A549 (cell line): ENCODE measurements around the gene PPP2R3A. TPM values are rescaled to one million over a fixed set of nuclear protein-coding genes. Genes with fewer than 3 reads are reported as not detected.

Source experiments
- ATAC-seq, 2 experiments: fragments of 200-7000 bp in 1 of 2; fragments of >200 bp in 1 of 2; cut with Nextera tagmentation in 1 of 2; cut with Tn5 transposase in 1 of 2; 3 replicates each; pipeline versions ENCODE4 v1.8.0 to v1.9.1; 2018 to 2020; ENCODE audit warnings: mild to moderate bottlenecking in 1 of 2, moderate library complexity in 1 of 2
- CTCF ChIA-PET: fragments of 300-600 bp; sonication (Branson Sonifier 250); formaldehyde crosslinking; extraction: SDS; loops from one replicate; lab custom pipeline; 2021; ENCODE audit warnings: antibody characterized with exemption, inconsistent platforms; lab: Yijun Ruan, JAX
- POLR2A ChIA-PET: fragments of 350-600 bp; formaldehyde crosslinking; extraction: SDS; loops from one replicate; lab custom pipeline; 2021; ENCODE audit warnings: antibody characterized with exemption, inconsistent platforms; lab: Yijun Ruan, JAX
- DNase-seq, 2 experiments: peaks; one replicate each; pipeline versions ENCODE4 v3.0.0 to v3.0.0-alpha.2; 2011 to 2016; ENCODE audit warnings: low read depth in 1 of 2, low spot score in 1 of 2
- FAIRE-seq: peaks from 2 replicates; lab custom pipeline; 2011; peaks lifted over from hg19 to GRCh38; lab: Jason Lieb, UNC
- H3K27ac ChIP-seq, 2 experiments: fragments of >200 bp; sonication (Bioruptor Twin); formaldehyde crosslinking; 3 replicates each; pipeline ENCODE4 v1.5.1; 2016 to 2017
- H3K4me1 ChIP-seq: fragments of >200 bp; sonication (Bioruptor Twin); formaldehyde crosslinking; 3 replicates; pipeline ENCODE4 v1.6.1; 2016
- H3K4me2 ChIP-seq: fragments of >200 bp; sonication (Bioruptor Twin); formaldehyde crosslinking; 3 replicates; pipeline ENCODE4 v1.6.1; 2016
- H3K4me3 ChIP-seq: fragments of >200 bp; sonication (Bioruptor Twin); formaldehyde crosslinking; 3 replicates; pipeline ENCODE4 v1.5.1; 2016
- H3K9me3 ChIP-seq: fragments of >200 bp; sonication (Bioruptor Twin); formaldehyde crosslinking; 3 replicates; pipeline ENCODE4 v1.6.1; 2016
- ATOH8 ChIP-seq: fragments of 250-450 bp; sonication (Bioruptor Pico); IDR thresholded peaks from 2 replicates; pipeline ENCODE4 v1.5.0; 2020; ENCODE audit warnings: low read depth, mild to moderate bottlenecking, moderate library complexity
- BHLHE40 ChIP-seq: IDR thresholded peaks from 2 replicates; pipeline ENCODE4 v1.6.1; 2012; ENCODE audit warnings: low read depth, low read length, inconsistent platforms
- CBX2 ChIP-seq: fragments of 200-600 bp; sonication (generic); IDR thresholded peaks from 2 replicates; pipeline ENCODE4 v1.6.1; 2016; ENCODE audit warnings: low read depth, mild to moderate bottlenecking, borderline replicate concordance
- CTCF ChIP-seq: fragments of >200 bp; sonication (Bioruptor Twin); formaldehyde crosslinking; IDR thresholded peaks from 3 replicates; pipeline ENCODE4 v1.5.1; 2016
- E2F6 ChIP-seq: IDR thresholded peaks from 2 replicates; pipeline ENCODE4 v1.6.1; 2012; ENCODE audit warnings: low read depth, borderline replicate concordance
- FOXS1 ChIP-seq: fragments of 250-450 bp; sonication (Bioruptor Pico); IDR thresholded peaks from 2 replicates; pipeline ENCODE4 v1.5.0; 2020; ENCODE audit warnings: mild to moderate bottlenecking, moderate library complexity
- HDAC2 ChIP-seq: fragments of 200-600 bp; sonication (generic); IDR thresholded peaks from 2 replicates; pipeline ENCODE4 v1.6.1; 2016
- HEYL ChIP-seq: fragments of 250-450 bp; sonication (Bioruptor Pico); IDR thresholded peaks from 2 replicates; pipeline ENCODE4 v1.8.0; 2021; ENCODE audit warnings: mild to moderate bottlenecking, moderate library complexity
- HMGXB4 ChIP-seq: fragments of 250-450 bp; sonication (Bioruptor Pico); IDR thresholded peaks from 2 replicates; pipeline ENCODE4 v1.5.0; 2021; ENCODE audit warnings: mild to moderate bottlenecking, moderate library complexity, borderline replicate concordance
- KDM5A ChIP-seq: fragments of 200-600 bp; sonication (generic); IDR thresholded peaks from 2 replicates; pipeline ENCODE4 v1.6.1; 2016; ENCODE audit warnings: antibody characterized with exemption, mild to moderate bottlenecking
- MAX ChIP-seq: IDR thresholded peaks from 2 replicates; pipeline ENCODE4 v1.6.1; 2012
- NPAS2 ChIP-seq: fragments of 250-450 bp; sonication (Bioruptor Pico); IDR thresholded peaks from 2 replicates; pipeline ENCODE4 v1.8.0; 2022; ENCODE audit warnings: mild to moderate bottlenecking, moderate library complexity, borderline replicate concordance
- NR3C1 ChIP-seq: fragments of >200 bp; sonication (Bioruptor Twin); formaldehyde crosslinking; IDR thresholded peaks from 3 replicates; pipeline ENCODE4 v1.6.1; 2017
- POLR2AphosphoS2 ChIP-seq: conservative IDR thresholded peaks from 2 replicates; pipeline ENCODE4 v1.6.1; 2012; ENCODE audit warnings: low read length, improper control_type of control experiment, inconsistent platforms
- RAD21 ChIP-seq, 2 experiments: fragments of >200 bp in 1 of 2; sonication (Bioruptor Twin) in 1 of 2; formaldehyde crosslinking in 1 of 2; IDR thresholded peaks in 1 of 2; conservative IDR thresholded peaks in 1 of 2; 2 replicates in 1 of 2; 3 replicates in 1 of 2; pipeline ENCODE4 v1.6.1; 2012 to 2018; ENCODE audit warnings: inconsistent platforms in 1 of 2
- RCOR1 ChIP-seq: fragments of 150-350 bp; IDR thresholded peaks from 2 replicates; pipeline ENCODE4 v1.6.1; 2014; ENCODE audit warnings: antibody characterized with exemption, low read length, low read depth
- RFX5 ChIP-seq: fragments of 450-650 bp; IDR thresholded peaks from 2 replicates; pipeline ENCODE4 v1.7.1; 2014; ENCODE audit warnings: antibody characterized with exemption, mild to moderate bottlenecking, moderate library complexity
- ZFP36 ChIP-seq: fragments of 450-650 bp; IDR thresholded peaks from 2 replicates; pipeline ENCODE4 v1.6.1; 2014; ENCODE audit warnings: borderline replicate concordance; ENCODE audit not compliant: partially characterized antibody
- ZNF302 ChIP-seq: fragments of 250-450 bp; sonication (Bioruptor Pico); IDR thresholded peaks from 2 replicates; pipeline ENCODE4 v1.9.0; 2021; ENCODE audit warnings: inconsistent platforms, mild to moderate bottlenecking, moderate library complexity
- ZSCAN20 ChIP-seq: fragments of 250-450 bp; sonication (Bioruptor Pico); IDR thresholded peaks from 2 replicates; pipeline ENCODE4 v1.8.0; 2022; ENCODE audit warnings: mild to moderate bottlenecking, moderate library complexity
- WGBS: methylation state at CpG from one replicate; pipeline ENCODE4 v1.1.6; 2017; ENCODE audit errors: missing lambda C conversion rate; 5-methylcytosine and 5-hydroxymethylcytosine counted together
- polyA plus RNA-seq, 4 experiments: library from polyadenylated mRNA; depleted of rRNA in 3 of 4; stranded (reverse); fragments of >200 nt; fragmentation: RNase III in 1 of 4; extraction: RNeasy Plus Mini Kit Qiagen cat#74134 plus additional on column Dnase treatment in 1 of 4; gene quantifications; 2 replicates in 3 of 4; 3 replicates in 1 of 4; pipeline ENCODE4 v1.2.3, GENCODE V29; 2011 to 2017

Gene PPP2R3A
- polyA plus RNA-seq, 2 of the 4 experiments (the other 2 are of a cell fraction): 1.9 to 3.2 TPM

- 63% methylated on average over 2 of the region's 2 CpGs for WGBS
- no peak overlapping the region for H3K27ac ChIP-seq
- POLR2A ChIA-PET: no interaction called here
- no peak for FAIRE-seq
- TF ChIP-seq E2F6 (no peak), HMGXB4 (no peak), RFX5 (no peak), CBX2 (no peak), NPAS2 (CRISPR knock-in tag) (no peak), KDM5A (no peak), ZFP36 (no peak), CTCF (no peak), POLR2AphosphoS2 (no peak), ATOH8 (CRISPR knock-in tag) (no peak), MAX (no peak)
- TF ChIP-seq, all 56 proteins: peak for 0
- H3K4me1 ChIP-seq: no peaks in the 10 kb centered on the region
- H3K9me3 ChIP-seq: no peaks in the 10 kb centered on the region
- ATAC-seq (no peak), DNase-seq (no peak)
- no peak overlapping the region for H3K4me2 ChIP-seq
- no peak overlapping the region for H3K4me3 ChIP-seq
- CTCF ChIA-PET: interaction anchor here (0.6 to 11.3 kb wide), 3 partner anchors 15 to 123 kb away, joined by 3 to 112 read pairs (median 3); no protein-coding TSS in a partner anchor
Measured at GRCh38 chr3:135920275-135920674, 45.3 kb upstream of the PPP2R3A start.

- CTCF ChIA-PET: interaction anchor here (1.2 to 11.3 kb wide), 4 partner anchors 16 to 120 kb away, joined by 3 to 112 read pairs (median 4); no protein-coding TSS in a partner anchor
- no peaks in the 10 kb centered on the region for H3K9me3 ChIP-seq
- H3K4me1 ChIP-seq: no peaks in the 10 kb centered on the region
- no peak overlapping the region for H3K4me3 ChIP-seq
- H3K4me2 ChIP-seq: no peak overlapping the region
- FAIRE-seq (no peak), ATAC-seq (no peak), DNase-seq (no peak)
- no peak overlapping the region for H3K27ac ChIP-seq
- no peak for TF ChIP-seq NR3C1
- no peak for TF ChIP-seq HDAC2
- no peak for TF ChIP-seq BHLHE40
- no peak for TF ChIP-seq POLR2AphosphoS2
- TF ChIP-seq HEYL: no peak
- TF ChIP-seq FOXS1 (CRISPR knock-in tag): no peak
- TF ChIP-seq RCOR1: no peak
- no peak for TF ChIP-seq ZNF302
- no peak for TF ChIP-seq CTCF
- no peak for TF ChIP-seq ZSCAN20 (CRISPR knock-in tag)
- TF ChIP-seq RAD21 (conservative IDR thresholded peaks at IDR 0.05 in 1 of 2, IDR thresholded peaks at IDR 0.05 in 1 of 2): no peak
- POLR2A ChIA-PET: no interaction called here
- WGBS: 71% methylated on average over 3 of the region's 3 CpGs
Measured at GRCh38 chr3:135922903-135923250, 42.7 kb upstream of the PPP2R3A start.
